Esophagus squamous epithelium (tissue), 4 donors: Measurements from ENCODE around the gene CENPW.

Source experiments
- CTCF ChIP-seq, 6 experiments: fragments of 450-650 bp in 4 of 6; fragments of 200-600 bp in 2 of 6; sonication (generic) in 2 of 6; IDR thresholded peaks; one replicate each; pipeline ENCODE4 v1.5.1; 2016 to 2019; ENCODE audit warnings: antibody characterized with exemption in 6 of 6, mild to moderate bottlenecking in 4 of 6, moderate library complexity in 4 of 6
- POLR2A ChIP-seq, 4 donors: fragments of 450-650 bp; IDR thresholded peaks; one replicate each; pipeline ENCODE4 v1.6.1; 2017; ENCODE audit warnings: antibody characterized with exemption in 4 of 4, mild to moderate bottlenecking in 4 of 4, moderate library complexity in 3 of 4

GRCh38 chr6:126376682-126377081 is 36.8 kb downstream of the CENPW start:
- TF ChIP-seq POLR2A (IDR thresholded peaks at IDR 0.05) = no peak
- TF ChIP-seq CTCF (IDR thresholded peaks at IDR 0.05) = no peak
